ENCODE results near the gene XPC. TPM values are rescaled to one million over a fixed set of nuclear protein-coding genes. Genes with fewer than 3 reads are reported as not detected.

The XPC gene
- total and polyA plus RNA-seq, 7 donors = 8.1 to 37.5 (median 30.3) TPM

DNA sequence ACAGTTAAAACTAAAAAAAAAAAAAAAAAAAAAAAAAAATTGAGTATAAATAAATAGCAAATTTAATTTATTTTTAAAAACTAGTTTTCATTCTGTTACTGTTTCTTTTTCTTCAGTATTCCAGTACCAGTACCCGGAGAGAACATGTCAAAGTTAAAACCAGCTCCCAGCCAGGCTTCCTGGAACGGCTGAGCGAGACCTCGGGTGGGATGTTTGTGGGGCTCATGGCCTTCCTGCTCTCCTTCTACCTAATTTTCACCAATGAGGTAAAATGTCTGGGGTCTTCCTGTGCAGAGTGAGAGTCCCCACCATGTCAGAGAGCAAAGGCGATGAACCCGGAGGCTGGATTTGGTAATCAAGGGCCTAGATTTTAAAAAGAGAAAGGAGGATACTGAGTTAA, 49.1 kb downstream of the XPC start:
- no peaks in the 10 kb centered on the region for H3K9me3 ChIP-seq
- WGBS, 2 donors = 95 to 98% methylated on average over 6 of the region's 6 CpGs
- DNase-seq = no peak
- no peaks in the 10 kb centered on the region for H3K27me3 ChIP-seq
- no peak overlapping the region for H3K4me3 ChIP-seq
- peaks cover 39 to 61% (median 51%) of the 10 kb centered on the region in 4 donors for H3K36me3 ChIP-seq
- H3K27ac ChIP-seq = peak overlapping the region in 2 of 4 donors; percentile 2 to 51
- intact Hi-C loops (cut with DNase I) = loop anchor here (5.0 to 10.0 kb wide), 2 partner anchors 816 to 1132 kb away; partner anchors contain the start of gene NR2C2
- TF ChIP-seq, protein P1, sequence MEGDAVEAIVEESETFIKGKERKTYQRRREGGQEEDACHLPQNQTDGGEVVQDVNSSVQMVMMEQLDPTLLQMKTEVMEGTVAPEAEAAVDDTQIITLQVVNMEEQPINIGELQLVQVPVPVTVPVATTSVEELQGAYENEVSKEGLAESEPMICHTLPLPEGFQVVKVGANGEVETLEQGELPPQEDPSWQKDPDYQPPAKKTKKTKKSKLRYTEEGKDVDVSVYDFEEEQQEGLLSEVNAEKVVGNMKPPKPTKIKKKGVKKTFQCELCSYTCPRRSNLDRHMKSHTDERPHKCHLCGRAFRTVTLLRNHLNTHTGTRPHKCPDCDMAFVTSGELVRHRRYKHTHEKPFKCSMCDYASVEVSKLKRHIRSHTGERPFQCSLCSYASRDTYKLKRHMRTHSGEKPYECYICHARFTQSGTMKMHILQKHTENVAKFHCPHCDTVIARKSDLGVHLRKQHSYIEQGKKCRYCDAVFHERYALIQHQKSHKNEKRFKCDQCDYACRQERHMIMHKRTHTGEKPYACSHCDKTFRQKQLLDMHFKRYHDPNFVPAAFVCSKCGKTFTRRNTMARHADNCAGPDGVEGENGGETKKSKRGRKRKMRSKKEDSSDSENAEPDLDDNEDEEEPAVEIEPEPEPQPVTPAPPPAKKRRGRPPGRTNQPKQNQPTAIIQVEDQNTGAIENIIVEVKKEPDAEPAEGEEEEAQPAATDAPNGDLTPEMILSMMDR (IDR thresholded peaks at IDR 0.05) = no peak
- no peak for TF ChIP-seq POLR2AphosphoS5 (IDR thresholded peaks at IDR 0.05)
- no peak for TF ChIP-seq POLR2A (IDR thresholded peaks at IDR 0.05)
- no peak for TF ChIP-seq EP300 (IDR thresholded peaks at IDR 0.05)
- peaks cover 0 to 30% (median 23%) of the 10 kb centered on the region in 4 donors for H3K4me1 ChIP-seq

DNA sequence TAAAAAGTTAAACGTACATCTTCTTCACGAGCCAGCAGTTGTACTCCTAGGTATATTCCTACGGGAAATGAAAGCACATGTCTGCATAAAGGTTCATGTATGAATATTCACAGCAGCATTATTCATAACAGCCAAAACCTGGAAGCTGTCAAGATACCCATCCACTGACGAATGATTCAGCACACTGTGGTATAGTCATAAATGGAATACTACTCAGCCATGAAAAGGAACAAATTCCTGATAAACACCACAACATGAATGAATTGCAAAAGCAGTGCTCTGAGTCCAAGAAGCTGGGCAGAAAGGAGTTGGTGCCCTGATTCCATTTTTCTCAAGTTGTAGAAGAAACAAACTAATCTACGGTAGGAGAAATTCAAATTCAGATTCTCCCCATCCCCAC, 49.7 kb downstream of the XPC start:
- no peaks in the 10 kb centered on the region for H3K9me3 ChIP-seq
- TF ChIP-seq EP300 (IDR thresholded peaks at IDR 0.05) = no peak
- TF ChIP-seq, protein P1 (IDR thresholded peaks at IDR 0.05) = no peak
- TF ChIP-seq POLR2AphosphoS5 (IDR thresholded peaks at IDR 0.05) = no peak
- WGBS, 2 donors = 97% methylated on average over 5 of the region's 5 CpGs
- H3K27me3 ChIP-seq = no peaks in the 10 kb centered on the region
- H3K4me1 ChIP-seq = peaks cover 0 to 35% (median 25%) of the 10 kb centered on the region in 4 donors
- no peak overlapping the region for H3K4me3 ChIP-seq
- DNase-seq = no peak
- intact Hi-C loops (cut with DNase I) = loop anchor here (5.0 to 10.0 kb wide), 2 partner anchors 816 to 1131 kb away; partner anchors contain the start of gene NR2C2
- peaks cover 33 to 56% (median 46%) of the 10 kb centered on the region in 4 donors for H3K36me3 ChIP-seq
- peak overlapping the region in 2 of 4 donors; percentile 13 to 97 for H3K27ac ChIP-seq

DNA sequence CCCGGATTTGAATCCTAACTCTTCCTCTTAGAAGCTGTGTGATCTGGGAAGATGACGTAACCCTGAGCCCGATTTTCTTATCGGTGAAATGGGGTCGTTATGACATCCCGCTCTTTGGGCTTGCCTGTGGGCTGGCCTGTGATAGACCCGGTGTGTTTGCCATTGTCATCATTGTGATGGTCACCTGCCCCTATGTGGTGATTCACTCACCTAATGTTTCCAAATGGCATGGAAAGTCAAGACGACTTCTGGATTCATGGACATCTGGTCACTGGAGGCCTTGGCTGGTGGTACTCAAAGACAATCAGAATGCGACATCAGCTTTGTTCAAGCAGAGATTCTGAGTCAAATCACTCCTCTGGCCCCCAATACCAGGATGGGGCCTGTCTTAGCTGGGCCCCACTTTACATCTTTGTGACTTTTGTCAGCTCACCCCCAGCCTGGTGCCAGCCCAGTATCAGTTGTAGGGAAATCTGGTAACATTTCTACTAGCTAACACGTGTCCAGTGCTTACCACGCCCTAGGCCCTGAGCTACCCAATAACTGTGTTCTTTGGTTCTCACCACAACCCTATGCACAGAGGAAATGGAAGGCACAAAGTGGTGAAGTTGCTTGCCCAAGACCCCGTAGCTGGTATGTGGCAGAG, 50.8 kb downstream of the XPC start:
- Histone ChIP-seq H3K9me3 (no peaks in the 10 kb centered on the region), H3K27me3 (no peaks in the 10 kb centered on the region), H3K4me3 (no peak overlapping the region), H3K36me3 (peaks cover 22 to 45% (median 35%) of the 10 kb centered on the region in 4 donors), H3K27ac (peak overlapping the region; percentile 86 to 97 (median 94)), H3K4me1 (peaks cover 0 to 46% (median 36%) of the 10 kb centered on the region in 4 donors)
- WGBS, 2 donors = 92 to 94% methylated on average over 12 of the region's 12 CpGs
- no peak for DNase-seq
- TF ChIP-seq POLR2A (IDR thresholded peaks at IDR 0.05) (no peak), EP300 (IDR thresholded peaks at IDR 0.05) (no peak), POLR2AphosphoS5 (IDR thresholded peaks at IDR 0.05) (no peak)
- TF ChIP-seq, protein P1 (IDR thresholded peaks at IDR 0.05) = no peak
- intact Hi-C loops (cut with DNase I) = loop anchor here (5.0 to 10.0 kb wide), 2 partner anchors 817 to 1130 kb away; partner anchors contain the start of gene NR2C2

DNA sequence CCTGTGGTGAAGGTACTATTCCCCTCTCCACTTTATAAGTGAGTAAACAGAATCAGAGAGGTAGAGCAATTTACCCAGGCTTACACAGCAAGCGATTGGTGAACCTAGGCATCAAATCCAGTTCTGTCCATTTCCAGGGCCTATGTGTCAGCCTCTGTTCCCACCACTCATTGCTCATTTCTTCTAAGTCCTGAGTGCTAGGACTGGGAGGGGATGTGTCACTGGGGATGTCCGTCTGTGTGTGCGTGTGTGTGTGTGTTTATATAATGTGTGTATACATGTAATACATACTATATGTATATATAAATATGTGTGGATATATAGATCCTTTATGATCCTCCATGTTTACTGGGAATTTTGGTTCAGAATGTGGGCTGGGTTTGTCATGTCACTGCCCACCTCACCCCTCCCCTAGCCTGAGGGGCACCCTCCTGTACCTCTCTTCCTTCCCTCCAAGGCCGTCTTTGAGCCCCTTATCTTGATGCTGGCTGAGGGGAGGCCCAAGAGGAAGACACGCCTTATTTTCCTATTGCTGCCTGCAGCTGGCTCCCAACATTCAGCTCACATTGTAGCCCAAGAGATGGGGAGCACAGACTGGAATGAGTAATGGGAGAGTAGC, 51.4 kb downstream of the XPC start:
- no peak for DNase-seq
- intact Hi-C loops (cut with DNase I) = loop anchor here (5.0 to 10.0 kb wide), 2 partner anchors 818 to 1130 kb away; partner anchors contain the start of gene NR2C2
- no peak for TF ChIP-seq EP300 (IDR thresholded peaks at IDR 0.05)
- H3K36me3 ChIP-seq = peaks cover 16 to 38% (median 28%) of the 10 kb centered on the region in 4 donors
- peak overlapping the region in 2 of 4 donors; percentile 94 to 96 for H3K4me3 ChIP-seq
- peaks cover 0 to 49% (median 38%) of the 10 kb centered on the region in 4 donors for H3K4me1 ChIP-seq
- no peaks in the 10 kb centered on the region for H3K9me3 ChIP-seq
- 76 to 81% methylated on average over 5 of the region's 5 CpGs for WGBS, 2 donors
- H3K27me3 ChIP-seq = no peaks in the 10 kb centered on the region
- H3K27ac ChIP-seq = peak overlapping the region; percentile 86 to 97 (median 94)
